B cell (primary cell): Measurements from ENCODE around the gene ZFPM1. TPM values are rescaled to one million over a fixed set of nuclear protein-coding genes. Genes with fewer than 3 reads are reported as not detected.

Experiments used
- ATAC-seq: fragments of 200-7000 bp; cut with Tn5 transposase; one replicate; pipeline ENCODE4 v1.10.0; 2021; ENCODE audit warnings: low read depth, mild to moderate bottlenecking, moderate number of reproducible peaks, moderate library complexity
- CTCF ChIA-PET: fragments of 350-600 bp; sonication (Branson Sonifier 250); formaldehyde crosslinking; loops from one replicate; lab custom pipeline; 2021; ENCODE audit warnings: antibody characterized with exemption, inconsistent platforms; lab: Charles Lee
- POLR2A ChIA-PET: fragments of 350-600 bp; sonication (Branson Sonifier 250); formaldehyde crosslinking; loops from one replicate; lab custom pipeline; 2021; ENCODE audit warnings: antibody characterized with exemption; lab: Charles Lee
- DNase-seq: peaks from one replicate; pipeline ENCODE4 v3.0.0; 2013
- H2AFZ ChIP-seq: 2 replicates; pipeline ENCODE4 v1.6.1; 2012; ENCODE audit warnings: mild to moderate bottlenecking, low read depth, low read length; ENCODE audit not compliant: insufficient read depth, poor library complexity, severe bottlenecking
- H3K27ac ChIP-seq, 2 donors: 1 replicate in 1 of 2; 2 replicates in 1 of 2; pipeline ENCODE4 v1.5.1; 2012 to 2013; ENCODE audit warnings: low read length in 2 of 2, mild to moderate bottlenecking in 2 of 2, moderate library complexity in 1 of 2
- H3K27me3 ChIP-seq, 4 experiments: fragments of 200-600 bp in 1 of 4; sonication (generic) in 1 of 4; replicated peaks in 1 of 4; 1 replicate in 2 of 4; 2 replicates in 2 of 4; pipeline versions ENCODE4 v1.6.1 to v1.7.0; 2013 to 2016; ENCODE audit warnings: low read length in 3 of 4, mild to moderate bottlenecking in 2 of 4, mixed read lengths in 1 of 4, moderate library complexity in 1 of 4; ENCODE audit not compliant: insufficient read depth in 4 of 4, control insufficient read depth in 3 of 4; ENCODE audit errors: control extremely low read depth in 1 of 4
- H3K36me3 ChIP-seq, 2 experiments: replicated peaks in 1 of 2; 1 replicate in 1 of 2; 2 replicates in 1 of 2; pipeline versions ENCODE4 v1.6.1 to v1.7.1; 2013; ENCODE audit warnings: low read length in 1 of 2; ENCODE audit not compliant: insufficient read depth in 2 of 2, control insufficient read depth in 1 of 2; ENCODE audit errors: control extremely low read depth in 1 of 2, extremely low read depth in 1 of 2
- H3K4me1 ChIP-seq, 2 donors: fragments of 200-600 bp in 1 of 2; sonication (generic) in 1 of 2; 1 replicate in 1 of 2; 2 replicates in 1 of 2; pipeline versions ENCODE4 v1.5.1 to v1.6.1; 2013 to 2017; ENCODE audit warnings: low read length in 2 of 2; ENCODE audit not compliant: control insufficient read depth in 2 of 2, insufficient read depth in 2 of 2
- H3K4me2 ChIP-seq: replicated peaks from 2 replicates; pipeline ENCODE3; 2012; ENCODE audit warnings: mild to moderate bottlenecking, low read depth, low read length; ENCODE audit not compliant: poor library complexity, severe bottlenecking
- H3K4me3 ChIP-seq, 5 experiments: fragments of 200-600 bp in 1 of 5; sonication (generic) in 1 of 5; 1 replicate in 3 of 5; 2 replicates in 2 of 5; pipeline versions ENCODE4 v1.5.1 to v1.7.0; 2011 to 2016; ENCODE audit warnings: low read length in 4 of 5, mild to moderate bottlenecking in 4 of 5, low read depth in 2 of 5, control low read depth in 1 of 5, moderate library complexity in 1 of 5; ENCODE audit not compliant: insufficient read depth in 1 of 5; ENCODE audit errors: control extremely low read depth in 1 of 5, extremely low read depth in 1 of 5
- H3K79me2 ChIP-seq: fragments of 200-600 bp; sonication (generic); one replicate; pipeline ENCODE4 v1.6.0; 2016; ENCODE audit warnings: low read length; ENCODE audit not compliant: control insufficient read depth, insufficient read depth
- H3K9ac ChIP-seq: fragments of 200-600 bp; sonication (generic); 2 replicates; pipeline ENCODE4 v1.6.1; 2017; ENCODE audit warnings: mild to moderate bottlenecking, low read length, moderate library complexity
- H3K9me3 ChIP-seq, 3 donors: one replicate each; pipeline versions ENCODE4 v1.6.1 to v1.7.1; 2013; ENCODE audit warnings: low read length in 2 of 3; ENCODE audit not compliant: control insufficient read depth in 2 of 3, insufficient read depth in 1 of 3; ENCODE audit errors: control extremely low read depth in 1 of 3
- H4K20me1 ChIP-seq: 2 replicates; pipeline ENCODE4 v1.6.0; 2012; ENCODE audit warnings: mild to moderate bottlenecking, low read length; ENCODE audit not compliant: insufficient read depth, control insufficient read depth, poor library complexity, severe bottlenecking
- H3K27ac Mint-ChIP-seq: one replicate; pipeline ENCODE4 v1.8.0; 2021; ENCODE audit warnings: mixed read lengths
- H3K27me3 Mint-ChIP-seq: one replicate; pipeline ENCODE4 v1.8.0; 2021; ENCODE audit warnings: mixed read lengths
- H3K4me1 Mint-ChIP-seq: one replicate; pipeline ENCODE4 v1.8.0; 2021; ENCODE audit warnings: mixed read lengths
- H3K4me3 Mint-ChIP-seq: one replicate; pipeline ENCODE4 v1.8.0; 2021; ENCODE audit warnings: mixed read lengths
- H3K9me3 Mint-ChIP-seq: one replicate; pipeline ENCODE4 v1.8.0; 2022; ENCODE audit warnings: mixed read lengths; ENCODE audit not compliant: insufficient read depth
- EZH2 ChIP-seq: IDR thresholded peaks from 2 replicates; pipeline ENCODE4 v1.6.1; 2012; ENCODE audit warnings: borderline replicate concordance, low read depth, mild to moderate bottlenecking, moderate library complexity, low read length; ENCODE audit not compliant: insufficient read depth, poor library complexity, severe bottlenecking
- WGBS: methylation state at CpG from one replicate; pipeline ENCODE4 v1.1.5; 2013; ENCODE audit warnings: missing lambda C conversion rate; ENCODE audit not compliant: insufficient coverage; 5-methylcytosine and 5-hydroxymethylcytosine counted together
- intact Hi-C: fragments of 100-400 bp; cut with micrococcal nuclease; formaldehyde crosslinking; loops from one replicate; pipeline ENCODE4 v1.10.0; 2022
- polyA plus RNA-seq: library from polyadenylated mRNA; depleted of rRNA; stranded (reverse); fragments of >200 nt; gene quantifications from 2 replicates; pipeline ENCODE4 v1.2.3, GENCODE V29; 2012
- total RNA-seq, 2 donors: library from RNA; stranded (reverse); fragments of 120-200 nt in 1 of 2; gene quantifications; 1 replicate in 1 of 2; 2 replicates in 1 of 2; pipeline versions ENCODE4 v1.2.3 to v1.2.4, GENCODE V29; 2013 to 2022
- TF ChIP-seq, protein P1 (sequence below): fragments of 200-600 bp; IDR thresholded peaks from one replicate; pipeline ENCODE4 v1.8.0; 2022; ENCODE audit warnings: antibody characterized with exemption, mild to moderate bottlenecking

The ZFPM1 gene
- total and polyA plus RNA-seq, 2 donors (not counting 1 experiment from before 2014, with no cell fraction given) = 4.3 to 34.6 TPM

DNA sequence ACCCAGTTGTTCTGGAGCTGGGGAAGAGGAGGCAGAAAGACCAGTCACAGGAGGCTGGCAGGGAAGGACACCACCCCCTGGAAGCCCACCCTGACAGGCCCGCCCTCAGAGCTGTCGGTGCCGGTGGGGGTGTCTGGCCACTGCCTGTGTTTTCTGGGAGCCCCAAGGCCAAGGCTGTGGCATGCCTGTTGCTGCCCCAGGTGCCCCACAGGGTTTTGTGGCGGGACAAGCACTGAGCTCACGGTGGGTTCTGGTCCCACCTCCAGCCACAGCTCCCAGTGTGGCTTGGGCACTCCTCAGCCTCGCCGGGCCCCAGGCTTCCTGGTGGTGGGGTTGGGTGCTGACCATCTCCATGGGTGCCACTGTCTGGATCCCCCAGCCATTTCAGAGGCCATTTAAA lies 58.0 kb downstream of the ZFPM1 start:
- no peak overlapping the region for H3K9ac ChIP-seq
- no peak for DNase-seq
- intact Hi-C loops = no loop called here
- POLR2A ChIA-PET = no interaction called here
- no peak for TF ChIP-seq EZH2
- no peak overlapping the region for H3K4me3 Mint-ChIP-seq
- no peaks in the 10 kb centered on the region for H3K9me3 Mint-ChIP-seq
- H2AFZ ChIP-seq = no peak overlapping the region
- peaks cover 17% of the 10 kb centered on the region for H4K20me1 ChIP-seq
- H3K79me2 ChIP-seq = no peaks in the 10 kb centered on the region
- H3K4me1 ChIP-seq = no peaks in the 10 kb centered on the region
- H3K36me3 ChIP-seq = peaks cover 0 to 3% of the 10 kb centered on the region in 2 experiments
- no peak overlapping the region for H3K4me3 ChIP-seq
- no peaks in the 10 kb centered on the region for H3K27me3 Mint-ChIP-seq
- H3K4me2 ChIP-seq = no peak overlapping the region
- CTCF ChIA-PET = no interaction called here
- H3K9me3 ChIP-seq = no peaks in the 10 kb centered on the region
- no peak for ATAC-seq
- H3K4me1 Mint-ChIP-seq = no peaks in the 10 kb centered on the region
- no peak overlapping the region for H3K27ac ChIP-seq
- no peak overlapping the region for H3K27ac Mint-ChIP-seq
- no peaks in the 10 kb centered on the region for H3K27me3 ChIP-seq
- WGBS = 97% methylated on average over 4 of the region's 7 CpGs

DNA sequence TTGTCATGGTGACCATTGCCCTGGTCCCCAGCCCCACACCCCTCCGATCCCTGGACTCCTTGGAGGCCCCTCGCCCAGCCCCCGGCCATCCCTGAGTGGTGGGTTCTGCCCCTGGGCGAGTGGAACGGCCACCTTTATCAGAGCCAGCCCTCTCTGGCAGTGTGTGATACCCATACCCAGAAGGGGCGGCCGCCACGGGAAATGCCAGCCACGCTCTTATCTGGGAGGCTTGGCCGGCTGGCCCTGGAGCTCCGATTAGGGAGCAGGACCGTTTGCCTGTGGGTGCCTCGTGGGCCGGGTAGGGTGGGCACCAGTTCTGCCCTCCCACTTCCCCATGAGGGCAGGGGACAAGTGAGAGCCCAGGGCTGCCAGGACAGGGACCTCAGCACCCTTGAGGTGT lies 58.8 kb downstream of the ZFPM1 start:
- no peak for ATAC-seq
- intact Hi-C loops = no loop called here
- no peak overlapping the region for H2AFZ ChIP-seq
- no peaks in the 10 kb centered on the region for H3K4me1 ChIP-seq
- H3K79me2 ChIP-seq = no peaks in the 10 kb centered on the region
- H3K27me3 Mint-ChIP-seq = no peaks in the 10 kb centered on the region
- ChIA-PET CTCF (no interaction called here), POLR2A (interaction anchor here (0.6 kb wide), 1 partner anchor 40 kb away, joined by 5 read pairs; no protein-coding TSS in a partner anchor)
- peaks cover 0 to 3% of the 10 kb centered on the region in 2 experiments for H3K36me3 ChIP-seq
- H3K4me3 Mint-ChIP-seq = no peak overlapping the region
- H3K4me1 Mint-ChIP-seq = no peaks in the 10 kb centered on the region
- no peak for DNase-seq
- 96% methylated on average over 14 of the region's 14 CpGs for WGBS
- H3K27me3 ChIP-seq = no peaks in the 10 kb centered on the region
- peaks cover 17% of the 10 kb centered on the region for H4K20me1 ChIP-seq
- H3K9me3 ChIP-seq = no peaks in the 10 kb centered on the region
- no peaks in the 10 kb centered on the region for H3K9me3 Mint-ChIP-seq
- no peak overlapping the region for H3K9ac ChIP-seq
- no peak overlapping the region for H3K27ac Mint-ChIP-seq
- no peak overlapping the region for H3K4me3 ChIP-seq
- no peak overlapping the region for H3K27ac ChIP-seq
- TF ChIP-seq, protein P1, sequence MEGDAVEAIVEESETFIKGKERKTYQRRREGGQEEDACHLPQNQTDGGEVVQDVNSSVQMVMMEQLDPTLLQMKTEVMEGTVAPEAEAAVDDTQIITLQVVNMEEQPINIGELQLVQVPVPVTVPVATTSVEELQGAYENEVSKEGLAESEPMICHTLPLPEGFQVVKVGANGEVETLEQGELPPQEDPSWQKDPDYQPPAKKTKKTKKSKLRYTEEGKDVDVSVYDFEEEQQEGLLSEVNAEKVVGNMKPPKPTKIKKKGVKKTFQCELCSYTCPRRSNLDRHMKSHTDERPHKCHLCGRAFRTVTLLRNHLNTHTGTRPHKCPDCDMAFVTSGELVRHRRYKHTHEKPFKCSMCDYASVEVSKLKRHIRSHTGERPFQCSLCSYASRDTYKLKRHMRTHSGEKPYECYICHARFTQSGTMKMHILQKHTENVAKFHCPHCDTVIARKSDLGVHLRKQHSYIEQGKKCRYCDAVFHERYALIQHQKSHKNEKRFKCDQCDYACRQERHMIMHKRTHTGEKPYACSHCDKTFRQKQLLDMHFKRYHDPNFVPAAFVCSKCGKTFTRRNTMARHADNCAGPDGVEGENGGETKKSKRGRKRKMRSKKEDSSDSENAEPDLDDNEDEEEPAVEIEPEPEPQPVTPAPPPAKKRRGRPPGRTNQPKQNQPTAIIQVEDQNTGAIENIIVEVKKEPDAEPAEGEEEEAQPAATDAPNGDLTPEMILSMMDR = no peak
- TF ChIP-seq EZH2 = no peak
- no peak overlapping the region for H3K4me2 ChIP-seq
